GM18502 (cell line): ENCODE results near the gene VCL.
"Not testable (repeated sequence)": the region's sequence is repeated elsewhere in the genome, so short reads cannot be mapped to it uniquely, and the experiment has no call there.

Experiments used
- ATAC-seq: cut with Tn5 transposase; IDR thresholded peaks from one replicate; pipeline ENCODE4 v1.9.1; 2021; ENCODE audit warnings: mild to moderate bottlenecking; ENCODE audit not compliant: unreplicated experiment, poor library complexity

VCL gene

GRCh38 chr10:74000892-74001669, 3.2 kb downstream of the VCL start:
- no peak for ATAC-seq

- ATAC-seq, result no peak
These were observed 8.4 kb downstream of the VCL start for GRCh38 chr10:74006269-74006668.

DNA sequence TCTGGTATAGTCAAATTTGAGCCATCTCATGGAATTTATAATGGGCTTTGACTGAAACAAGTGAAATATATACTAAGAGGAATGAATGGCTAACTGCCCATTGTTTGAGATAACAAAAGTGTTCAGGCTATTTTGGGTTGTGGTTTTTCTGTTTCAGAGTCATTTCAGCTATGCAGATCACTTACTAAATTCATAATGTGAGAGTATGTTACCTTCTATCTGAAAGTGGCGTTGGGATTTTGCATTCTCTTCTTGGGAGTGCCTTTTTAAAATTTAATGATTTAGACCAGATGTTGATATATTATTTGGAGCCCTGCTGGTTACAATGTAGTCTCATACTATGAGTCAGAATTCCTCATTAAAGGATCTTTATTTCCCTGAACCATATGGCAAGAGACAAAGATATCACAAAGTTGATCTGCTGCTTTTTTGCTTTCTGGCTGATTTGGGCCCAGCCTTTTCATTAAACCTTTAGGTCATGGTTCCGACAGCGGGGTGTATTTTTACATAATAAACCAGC, 10.4 kb downstream of the VCL start:
- peak; percentile 55 for ATAC-seq

GRCh38 chr10:74011017-74011416, 13.1 kb downstream of the VCL start:
- ATAC-seq, result no peak

DNA sequence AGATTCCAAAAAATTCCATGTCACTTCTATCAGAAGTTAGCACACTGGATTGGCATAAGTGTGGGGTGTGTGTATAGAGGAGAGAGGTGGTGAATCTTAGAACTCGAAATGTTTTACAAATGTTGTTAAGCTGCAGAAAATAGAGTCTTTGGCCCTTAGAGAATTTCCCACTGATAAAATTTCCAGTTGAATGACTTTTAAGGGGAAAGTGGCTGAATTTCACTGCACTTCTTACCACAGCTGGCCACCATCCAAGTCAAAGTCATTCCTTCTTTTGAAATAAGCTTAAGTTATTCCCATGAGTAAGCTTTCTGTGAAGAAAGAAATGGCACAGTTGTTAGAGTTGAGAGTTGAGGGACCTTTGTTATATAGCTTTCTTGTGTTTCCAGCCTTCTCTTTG, 13.9 kb downstream of the VCL start:
- no peak for ATAC-seq

GRCh38 chr10:74012480-74012879, 14.6 kb downstream of the VCL start:
- no peak for ATAC-seq

DNA sequence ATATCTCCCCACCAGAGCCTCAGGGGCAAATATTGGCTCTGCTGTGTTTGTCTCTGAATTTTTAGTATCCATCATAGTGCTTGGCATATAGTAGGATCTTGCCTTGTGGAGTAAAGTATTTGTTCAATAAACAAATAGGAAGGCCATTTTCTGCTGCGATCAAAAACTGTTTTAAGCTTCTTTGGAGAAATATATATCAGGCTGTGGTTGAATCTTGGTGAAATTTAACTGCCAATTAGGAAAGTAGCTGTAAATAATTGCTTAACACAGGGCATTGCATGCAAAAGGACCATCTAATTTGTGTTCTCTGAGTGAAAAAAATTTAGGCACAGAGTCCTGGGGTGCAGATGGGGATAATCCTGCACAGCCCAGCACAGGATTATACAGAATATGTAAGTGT, 15.1 kb downstream of the VCL start:
- no peak for ATAC-seq

DNA sequence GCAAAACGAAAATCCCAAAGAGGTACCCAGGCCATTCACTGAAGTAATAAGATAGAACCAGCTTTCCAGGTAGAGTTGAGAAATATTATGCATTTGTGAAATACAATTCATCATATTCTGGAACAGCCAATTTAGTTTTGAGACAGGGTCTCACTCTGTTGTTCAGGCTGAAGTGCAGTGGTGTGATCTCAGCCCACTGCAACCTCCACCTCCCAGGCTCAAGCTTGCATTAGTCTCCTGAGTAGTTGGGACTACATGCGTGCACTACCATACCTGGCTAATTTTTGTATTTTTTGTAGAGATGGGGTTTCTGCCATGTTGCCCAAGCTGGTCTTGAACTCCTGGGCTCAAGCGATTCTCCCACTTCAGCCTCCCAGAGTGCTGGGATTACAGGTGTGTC, 16.7 kb downstream of the VCL start:
- not testable (repeated sequence) for ATAC-seq

DNA sequence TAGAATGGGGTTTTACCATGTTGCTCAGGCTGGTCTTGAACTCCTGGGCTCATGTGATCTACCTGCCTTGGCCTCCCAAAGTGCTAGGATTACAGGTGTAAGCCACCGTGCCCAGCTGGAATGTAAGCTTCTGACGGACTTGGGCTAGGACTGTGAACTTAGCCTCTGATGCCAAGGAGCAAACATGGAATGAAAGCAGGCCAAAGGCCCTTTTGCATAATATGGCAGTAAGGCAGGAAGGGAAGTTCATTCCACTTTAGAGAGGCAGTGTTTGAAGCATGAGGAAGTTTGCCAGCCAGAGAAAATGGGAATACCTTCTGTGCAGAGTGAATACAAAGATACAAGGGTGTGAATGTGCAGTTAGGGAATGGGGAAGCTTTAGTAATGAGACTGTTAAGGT, 20.3 kb downstream of the VCL start:
- ATAC-seq, result no peak

DNA sequence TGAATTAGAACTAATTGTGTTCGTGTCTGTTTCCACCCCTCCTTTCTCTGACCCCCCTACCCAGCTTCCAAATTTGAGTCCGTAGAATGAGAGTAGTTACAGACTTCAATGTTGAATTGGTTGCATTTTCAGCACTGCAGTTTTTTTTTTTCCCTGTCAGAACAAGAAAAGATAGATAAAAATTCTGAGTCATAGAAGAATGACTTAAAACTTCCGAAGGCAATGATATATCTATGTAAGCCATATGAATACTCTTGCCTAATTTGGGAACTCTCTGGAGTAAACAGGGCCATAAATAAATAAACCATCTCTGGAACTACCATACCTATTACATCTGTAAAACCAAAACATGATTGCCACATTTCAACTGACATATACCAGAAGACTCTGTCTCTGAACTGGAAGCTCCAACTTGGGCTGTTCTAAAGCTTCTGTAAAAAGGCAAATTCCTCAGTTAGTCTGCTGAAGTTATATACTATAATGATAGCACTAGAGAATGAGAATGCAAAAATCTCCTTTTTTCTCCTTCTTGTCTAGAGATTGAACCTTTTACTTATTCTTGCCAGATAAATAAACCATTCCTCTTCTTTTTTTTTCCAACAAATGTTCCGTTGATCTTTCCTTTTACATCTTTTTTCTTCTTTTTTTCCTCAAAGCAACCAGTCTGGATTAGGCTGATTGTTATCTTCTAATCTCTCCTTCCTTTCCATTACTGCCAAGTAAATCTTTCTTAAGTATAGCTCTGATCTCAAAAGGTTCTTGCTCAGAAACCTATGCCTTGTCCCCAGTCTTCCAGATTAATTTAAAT, 23.5 kb downstream of the VCL start:
- ATAC-seq, result no peak

DNA sequence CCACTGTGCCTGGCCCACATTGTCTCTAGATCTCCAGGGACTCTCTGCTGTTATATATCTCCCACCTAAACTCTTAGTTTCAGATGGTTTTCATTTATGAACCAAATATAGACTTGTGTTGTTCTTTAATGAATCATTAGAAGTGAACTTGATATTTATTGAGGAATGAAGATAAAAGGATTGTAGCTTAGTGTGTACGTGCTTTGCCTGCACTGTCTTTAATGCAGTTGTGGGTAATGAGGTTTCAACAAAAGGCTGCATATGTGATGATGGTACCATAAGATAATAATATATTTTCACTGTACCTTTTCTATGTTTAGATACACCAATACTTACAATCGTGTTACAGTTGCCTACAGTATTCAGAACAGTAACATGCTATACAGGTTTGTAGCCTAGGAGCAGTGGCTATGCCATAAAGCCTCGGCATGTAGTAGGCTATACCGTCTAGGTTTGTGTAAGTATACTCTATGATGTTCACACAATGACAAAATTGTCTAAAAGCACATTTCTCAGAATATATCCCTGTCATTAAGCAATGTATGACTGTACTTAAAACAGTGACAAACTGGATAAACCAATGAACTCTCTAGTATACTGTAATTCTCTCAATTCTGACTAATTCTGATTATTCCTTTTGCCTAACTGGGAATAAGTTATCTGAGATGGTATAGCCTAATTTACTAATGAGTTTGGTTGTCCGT, 25.2 kb downstream of the VCL start:
- no peak for ATAC-seq

DNA sequence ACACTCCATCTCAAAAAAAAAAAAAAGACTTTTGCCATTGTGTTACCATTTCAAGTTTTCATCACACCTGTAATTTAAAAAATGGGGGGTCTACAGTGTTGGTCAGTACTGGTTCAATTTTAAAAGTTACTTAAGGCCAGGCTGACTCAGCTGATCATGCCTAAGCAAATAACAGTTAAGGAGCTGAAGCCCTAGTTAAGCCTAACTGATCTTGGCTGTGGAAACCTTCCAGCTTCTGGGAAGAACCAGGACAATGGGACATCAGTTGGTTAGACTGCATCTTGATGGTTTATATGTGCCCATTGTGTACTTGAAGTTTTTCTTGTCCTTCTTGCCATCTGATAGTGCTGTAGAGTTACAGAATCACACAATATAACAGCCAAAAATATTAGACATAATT, 26.7 kb downstream of the VCL start:
- no peak for ATAC-seq

DNA sequence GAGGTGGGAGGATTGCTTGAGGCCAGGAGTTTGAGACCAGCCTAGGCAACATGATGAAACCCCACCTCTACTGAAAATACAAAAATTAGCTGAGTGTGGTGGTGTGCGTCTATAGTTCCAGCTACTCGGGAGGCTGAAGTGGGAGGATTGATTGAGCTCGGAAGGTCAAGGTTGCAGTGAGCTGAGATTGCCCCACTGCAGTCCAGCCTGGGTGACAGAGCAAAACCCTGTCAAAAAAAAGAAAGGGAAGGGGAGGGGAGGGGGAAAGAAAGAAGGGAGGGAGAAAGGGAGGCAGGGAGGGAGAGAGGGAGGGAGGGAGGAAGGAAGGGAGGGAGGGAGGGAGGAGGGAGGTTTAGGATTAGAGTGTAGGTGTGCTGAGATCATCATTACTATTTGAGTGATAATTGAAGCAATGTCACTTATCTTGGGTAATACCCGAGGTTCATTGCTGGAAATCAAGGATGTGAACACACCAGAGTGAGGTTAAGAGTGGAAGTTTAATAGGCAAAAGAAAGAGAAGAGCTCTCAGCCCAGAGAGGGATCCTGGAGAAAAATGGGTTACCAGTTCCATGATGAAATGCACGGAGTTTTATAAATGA, 27.6 kb downstream of the VCL start:
- no peak for ATAC-seq

- no peak for ATAC-seq
These were observed 28.6 kb downstream of the VCL start for GRCh38 chr10:74026428-74027015.

DNA sequence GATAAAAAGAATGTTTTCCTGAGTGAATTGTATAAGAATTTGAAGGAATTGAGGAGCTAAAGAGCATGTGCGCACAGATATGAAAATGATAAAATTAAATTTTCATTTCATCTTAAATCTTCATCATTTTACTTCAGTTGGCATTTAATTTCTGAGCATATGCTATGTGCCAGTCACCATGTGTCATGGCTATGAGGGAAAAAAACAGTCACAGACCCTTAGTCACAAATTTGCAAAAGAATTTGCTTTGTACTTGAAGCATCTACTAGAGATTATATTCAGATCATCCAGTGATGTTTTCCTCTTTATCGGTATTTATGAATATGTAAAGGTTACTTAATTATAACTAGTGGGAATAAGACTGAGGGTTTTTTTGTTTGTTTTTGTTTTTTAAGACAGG, 29.8 kb downstream of the VCL start:
- no peak for ATAC-seq

- ATAC-seq, result no peak
These were observed 32.0 kb downstream of the VCL start for GRCh38 chr10:74029943-74030342.

DNA sequence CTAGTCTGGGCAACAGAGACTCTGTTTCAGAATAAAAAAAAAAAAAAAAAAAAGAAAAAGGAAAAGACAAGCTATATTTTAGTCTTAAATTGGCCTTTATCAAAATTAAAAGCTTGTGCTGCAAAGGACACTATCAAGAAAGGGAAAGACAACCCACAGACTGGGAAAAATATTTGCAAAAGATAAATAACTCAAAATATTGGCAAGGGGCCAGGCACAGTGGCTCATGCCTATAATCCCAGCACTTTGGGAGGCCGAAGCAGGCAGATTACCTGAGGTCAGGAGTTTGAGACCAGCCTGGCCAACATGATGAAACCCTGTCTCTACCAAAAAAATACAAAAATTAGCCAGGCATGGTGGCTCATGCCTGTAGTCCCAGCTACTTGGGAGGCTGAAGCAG, 34.3 kb downstream of the VCL start:
- ATAC-seq, result not testable (repeated sequence)

DNA sequence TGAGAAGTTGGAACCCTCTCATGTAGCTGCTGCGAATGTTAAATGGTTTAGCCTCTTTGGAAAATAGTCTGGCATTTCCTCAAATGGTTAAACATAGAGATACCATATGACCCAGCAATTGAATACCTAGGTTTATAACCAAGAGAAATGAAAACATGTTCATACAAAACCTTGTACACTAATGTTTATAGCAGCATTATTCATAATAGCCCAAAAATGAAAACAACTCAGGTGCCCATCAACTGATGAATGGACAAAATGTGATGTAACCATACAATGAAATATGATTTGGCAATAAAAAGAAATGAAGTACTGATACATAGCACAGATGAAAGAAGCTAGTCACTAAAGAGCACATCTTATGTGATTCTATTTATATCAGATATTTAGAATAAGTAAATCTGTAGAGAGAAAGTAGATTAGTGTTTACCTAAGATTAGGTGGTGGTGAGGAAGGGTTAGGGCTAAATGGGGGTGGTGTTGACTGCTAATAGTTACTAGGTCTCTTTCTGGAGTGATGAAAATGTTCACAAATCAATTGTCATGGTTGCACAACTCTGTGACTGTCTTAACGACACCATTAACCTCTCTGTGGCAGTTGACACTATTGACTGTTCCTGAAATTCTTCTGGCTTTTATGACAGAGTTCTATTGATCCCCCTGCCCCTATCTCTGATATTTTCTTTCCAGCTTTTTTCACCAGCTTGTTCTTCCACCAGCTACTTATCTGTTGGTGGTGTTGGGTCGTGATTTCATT, 35.2 kb downstream of the VCL start:
- ATAC-seq, result no peak

- no peak for ATAC-seq
These were observed 35.8 kb downstream of the VCL start for GRCh38 chr10:74033702-74034101.
